EH (cell line): ENCODE measurements around the gene CFAP91.

Experiments used
- DNase-seq: peaks from one replicate; pipeline ENCODE4 v3.0.0-alpha.2; 2015; ENCODE audit warnings: low read depth

Gene CFAP91

GRCh38 chr3:119702530-119703527 is at the start of gene CFAP91:
CFAP91 (plus strand) TSS chr3:119703022; CDS start chr3:119703099, 77 bp downstream.
- DNase-seq, result peak; percentile 95

- DNase-seq, result no peak
Observed at GRCh38 chr3:119653876-119654275, 48.9 kb upstream of the CFAP91 start.

- DNase-seq, result no peak
Observed at GRCh38 chr3:119657887-119658702, 44.7 kb upstream of the CFAP91 start.

GRCh38 chr3:119658994-119659393 is 43.8 kb upstream of the CFAP91 start:
- no peak for DNase-seq

- no peak for DNase-seq
Observed at GRCh38 chr3:119659606-119660291, 43.1 kb upstream of the CFAP91 start.

- peak; percentile 61 for DNase-seq
Observed at GRCh38 chr3:119660474-119661440, 42.1 kb upstream of the CFAP91 start, which contains the start of gene POPDC2. POPDC2 (minus strand) TSS chr3:119660589; CDS start chr3:119660423, 166 bp downstream.

- DNase-seq, result peak; percentile 80
Observed at GRCh38 chr3:119662604-119663373, 40.0 kb upstream of the CFAP91 start.

GRCh38 chr3:119663885-119664284 is 38.9 kb upstream of the CFAP91 start:
- peak; percentile 76 for DNase-seq

- peak; percentile 55 for DNase-seq
Observed at GRCh38 chr3:119664370-119664769, 38.5 kb upstream of the CFAP91 start.

- DNase-seq, result no peak
Observed at GRCh38 chr3:119664850-119665379, 37.9 kb upstream of the CFAP91 start.

GRCh38 chr3:119665954-119666559 is 36.8 kb upstream of the CFAP91 start:
- no peak for DNase-seq

GRCh38 chr3:119669906-119670570 is 32.8 kb upstream of the CFAP91 start:
- DNase-seq, result peak; percentile 45

- no peak for DNase-seq
Observed at GRCh38 chr3:119672776-119673175, 30.0 kb upstream of the CFAP91 start.

GRCh38 chr3:119673875-119674274 is 28.9 kb upstream of the CFAP91 start:
- no peak for DNase-seq

- DNase-seq, result no peak
Observed at GRCh38 chr3:119675188-119675874, 27.5 kb upstream of the CFAP91 start.

GRCh38 chr3:119676020-119676419 is 26.8 kb upstream of the CFAP91 start:
- no peak for DNase-seq

GRCh38 chr3:119676771-119677640 is 25.8 kb upstream of the CFAP91 start, which contains the start of gene COX17:
COX17 (minus strand) TSS chr3:119677406; CDS start chr3:119677310, 96 bp downstream.
- DNase-seq, result peak; percentile 97
